ENCODE data around the gene NAT8L. TPM values are rescaled to one million over a fixed set of nuclear protein-coding genes. Genes with fewer than 3 reads are reported as not detected.

The NAT8L gene
- total RNA-seq, 1 experiment from 2014 or later = 1.6 TPM

DNA sequence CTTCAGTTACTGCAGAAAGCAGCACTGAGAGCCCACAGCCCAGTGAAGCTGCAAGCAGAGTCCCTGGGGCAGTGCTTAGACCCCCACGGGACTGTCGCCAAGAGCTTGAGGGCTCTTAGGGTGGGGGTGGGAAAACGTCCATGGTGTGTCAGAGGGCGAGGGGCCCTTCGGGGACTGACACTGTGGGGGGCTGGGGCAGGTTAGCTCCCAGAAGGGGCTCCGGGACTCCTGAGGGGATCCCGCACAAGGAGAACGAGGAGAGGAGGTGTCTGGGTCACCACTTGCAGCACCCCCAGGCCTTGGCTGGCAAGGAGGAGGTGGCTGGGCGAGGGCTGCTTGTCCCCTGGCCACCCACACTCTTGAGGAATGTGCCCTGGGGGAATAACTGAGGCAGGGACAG is 20.8 kb downstream of the NAT8L start:
- Histone ChIP-seq H3K4me2 (ENCODE audit: low read length) (no peak overlapping the region), H3K9me2 (replicated peaks; ENCODE audit: low read length) (no peaks in the 10 kb centered on the region), H3K79me2 (ENCODE audit: low read length) (no peaks in the 10 kb centered on the region), H3K4me1 (ENCODE audit: insufficient read depth, low read length) (no peaks in the 10 kb centered on the region), H3K27ac (ENCODE audit: low read length) (no peak overlapping the region), H3K9me3 (ENCODE audit: low read length) (no peaks in the 10 kb centered on the region), H3F3A (ENCODE audit: low read length, unreplicated experiment) (no peaks in the 10 kb centered on the region), H4K20me1 (ENCODE audit: low read length) (no peaks in the 10 kb centered on the region), H3K36me3 (ENCODE audit: low read depth, low read length) (no peaks in the 10 kb centered on the region), H3K4me3 (ENCODE audit: low read length) (no peak overlapping the region), H2AFZ (ENCODE audit: low read length) (no peak overlapping the region), H3K9ac (ENCODE audit: low read length) (no peak overlapping the region), H3K27me3 (ENCODE audit: low read length) (no peaks in the 10 kb centered on the region)
- ChIA-PET POLR2A (ENCODE audit: unreplicated experiment) (no interaction called here), CTCF (no interaction called here)
- no peak for ATAC-seq
- intact Hi-C loops (cut with micrococcal nuclease) = no loop called here
- DNase-seq = no peak
- TF ChIP-seq, protein P1, sequence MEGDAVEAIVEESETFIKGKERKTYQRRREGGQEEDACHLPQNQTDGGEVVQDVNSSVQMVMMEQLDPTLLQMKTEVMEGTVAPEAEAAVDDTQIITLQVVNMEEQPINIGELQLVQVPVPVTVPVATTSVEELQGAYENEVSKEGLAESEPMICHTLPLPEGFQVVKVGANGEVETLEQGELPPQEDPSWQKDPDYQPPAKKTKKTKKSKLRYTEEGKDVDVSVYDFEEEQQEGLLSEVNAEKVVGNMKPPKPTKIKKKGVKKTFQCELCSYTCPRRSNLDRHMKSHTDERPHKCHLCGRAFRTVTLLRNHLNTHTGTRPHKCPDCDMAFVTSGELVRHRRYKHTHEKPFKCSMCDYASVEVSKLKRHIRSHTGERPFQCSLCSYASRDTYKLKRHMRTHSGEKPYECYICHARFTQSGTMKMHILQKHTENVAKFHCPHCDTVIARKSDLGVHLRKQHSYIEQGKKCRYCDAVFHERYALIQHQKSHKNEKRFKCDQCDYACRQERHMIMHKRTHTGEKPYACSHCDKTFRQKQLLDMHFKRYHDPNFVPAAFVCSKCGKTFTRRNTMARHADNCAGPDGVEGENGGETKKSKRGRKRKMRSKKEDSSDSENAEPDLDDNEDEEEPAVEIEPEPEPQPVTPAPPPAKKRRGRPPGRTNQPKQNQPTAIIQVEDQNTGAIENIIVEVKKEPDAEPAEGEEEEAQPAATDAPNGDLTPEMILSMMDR (conservative IDR thresholded peaks at IDR 0.05; ENCODE audit: low read depth, low read length) = no peak
- TF ChIP-seq EZH2phosphoT487 (IDR thresholded peaks at IDR 0.05; ENCODE audit: borderline replicate concordance, low read length) (no peak), EZH2 (IDR thresholded peaks at IDR 0.05; ENCODE audit: low read length, unreplicated experiment) (no peak)
- BruUV-seq (replicated peaks) = no TSS peak

DNA sequence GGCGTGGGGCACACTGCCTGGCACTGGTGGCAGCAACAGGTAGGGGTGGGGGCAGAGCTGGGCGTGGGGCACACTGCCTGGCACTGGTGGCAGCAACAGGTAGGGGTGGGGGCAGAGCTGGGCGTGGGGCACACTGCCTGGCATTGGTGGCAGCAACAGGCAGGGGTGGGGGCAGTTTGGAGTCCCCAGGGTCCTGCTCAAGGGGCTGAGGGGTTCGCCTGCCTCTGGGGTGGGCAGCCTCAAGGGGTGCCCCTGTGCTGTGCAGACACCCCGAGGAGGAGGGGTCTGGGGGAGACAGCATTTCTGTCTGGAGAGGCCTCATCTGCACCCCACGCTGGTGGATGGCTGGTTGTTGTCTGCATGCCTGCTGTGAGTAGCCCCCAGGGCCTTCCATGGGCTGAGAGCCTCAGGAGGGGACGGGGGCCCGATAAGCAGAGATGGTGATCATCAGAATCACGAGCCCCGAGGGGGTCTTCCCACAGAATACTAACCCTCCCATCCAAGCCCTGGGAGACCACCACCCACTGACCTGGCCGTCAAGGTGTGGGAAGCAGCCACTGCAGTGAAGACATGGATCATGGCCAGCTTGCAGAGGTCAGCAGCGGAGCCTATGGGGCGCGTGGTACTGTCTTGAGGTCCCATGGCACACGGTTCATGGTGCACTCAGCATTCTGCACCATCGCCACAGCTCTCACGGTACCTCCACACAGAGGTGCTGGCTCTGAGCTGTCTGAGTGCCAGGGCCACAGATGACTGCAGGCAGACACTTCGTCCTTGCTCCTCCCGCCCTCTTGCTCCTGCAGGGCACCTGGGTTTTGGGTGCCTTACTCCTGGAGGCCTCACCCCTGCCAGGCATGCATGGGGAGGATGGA is 21.5 kb downstream of the NAT8L start:
- Histone ChIP-seq H3K9me3 (ENCODE audit: low read length) (no peaks in the 10 kb centered on the region), H3K79me2 (ENCODE audit: low read length) (no peaks in the 10 kb centered on the region), H3K27me3 (ENCODE audit: low read length) (no peaks in the 10 kb centered on the region), H3K4me2 (ENCODE audit: low read length) (no peak overlapping the region), H4K20me1 (ENCODE audit: low read length) (no peaks in the 10 kb centered on the region), H3K9ac (ENCODE audit: low read length) (no peak overlapping the region), H3K9me2 (replicated peaks; ENCODE audit: low read length) (no peaks in the 10 kb centered on the region), H3K4me3 (ENCODE audit: low read length) (no peak overlapping the region), H3K36me3 (ENCODE audit: low read depth, low read length) (no peaks in the 10 kb centered on the region), H3K4me1 (ENCODE audit: insufficient read depth, low read length) (peaks cover 4% of the 10 kb centered on the region), H2AFZ (ENCODE audit: low read length) (no peak overlapping the region), H3F3A (ENCODE audit: low read length, unreplicated experiment) (no peaks in the 10 kb centered on the region), H3K27ac (ENCODE audit: low read length) (no peak overlapping the region)
- CTCF ChIA-PET = no interaction called here
- POLR2A ChIA-PET (ENCODE audit: unreplicated experiment) = no interaction called here
- intact Hi-C loops (cut with micrococcal nuclease) = no loop called here
- DNase-seq (no peak), ATAC-seq (no peak)
- BruUV-seq (replicated peaks) = no TSS peak
- TF ChIP-seq EZH2phosphoT487 (IDR thresholded peaks at IDR 0.05; ENCODE audit: borderline replicate concordance, low read length) (no peak), EZH2 (IDR thresholded peaks at IDR 0.05; ENCODE audit: low read length, unreplicated experiment) (no peak)
- TF ChIP-seq, protein P1 (conservative IDR thresholded peaks at IDR 0.05; ENCODE audit: low read depth, low read length) = no peak

DNA sequence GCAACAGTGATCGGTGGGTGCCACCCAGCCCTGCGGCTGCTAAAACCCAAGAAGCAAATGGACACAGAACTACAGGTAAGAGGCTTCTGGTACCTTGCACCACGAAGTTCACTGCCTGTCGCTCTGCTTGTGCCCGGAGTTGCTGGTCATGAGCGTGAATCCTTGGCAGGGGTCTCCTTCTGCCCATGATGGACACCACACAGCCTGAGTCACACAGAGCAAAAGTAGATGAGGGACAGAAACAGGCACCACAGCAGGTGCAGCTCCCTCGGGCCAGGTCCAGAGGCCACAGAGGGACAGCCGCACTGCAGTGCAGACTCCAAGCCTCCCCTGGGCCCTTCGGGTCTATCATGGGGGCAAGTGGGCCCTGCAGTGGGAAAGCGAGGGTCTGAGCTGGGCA is 22.4 kb downstream of the NAT8L start:
- no peaks in the 10 kb centered on the region for H3K36me3 ChIP-seq (ENCODE audit: low read depth, low read length)
- no peak overlapping the region for H3K27ac ChIP-seq (ENCODE audit: low read length)
- peaks cover 4% of the 10 kb centered on the region for H3K4me1 ChIP-seq (ENCODE audit: insufficient read depth, low read length)
- intact Hi-C loops (cut with micrococcal nuclease) = no loop called here
- no peaks in the 10 kb centered on the region for H3K79me2 ChIP-seq (ENCODE audit: low read length)
- no peaks in the 10 kb centered on the region for H4K20me1 ChIP-seq (ENCODE audit: low read length)
- no peaks in the 10 kb centered on the region for H3F3A ChIP-seq (ENCODE audit: low read length, unreplicated experiment)
- no peak for DNase-seq
- no peak overlapping the region for H3K4me3 ChIP-seq (ENCODE audit: low read length)
- no peak overlapping the region for H3K4me2 ChIP-seq (ENCODE audit: low read length)
- H3K9me2 ChIP-seq (replicated peaks; ENCODE audit: low read length) = no peaks in the 10 kb centered on the region
- no TSS peak for BruUV-seq (replicated peaks)
- no peaks in the 10 kb centered on the region for H3K27me3 ChIP-seq (ENCODE audit: low read length)
- CTCF ChIA-PET = no interaction called here
- H3K9ac ChIP-seq (ENCODE audit: low read length) = no peak overlapping the region
- H2AFZ ChIP-seq (ENCODE audit: low read length) = no peak overlapping the region
- no peaks in the 10 kb centered on the region for H3K9me3 ChIP-seq (ENCODE audit: low read length)
- no peak for ATAC-seq
- no peak for TF ChIP-seq EZH2phosphoT487 (IDR thresholded peaks at IDR 0.05; ENCODE audit: borderline replicate concordance, low read length)
- POLR2A ChIA-PET (ENCODE audit: unreplicated experiment) = no interaction called here

Data from PC-3 (cell line).